ENCODE measurements around the gene KRTAP5-10.
"Not testable (repeated sequence)": the region's sequence is repeated elsewhere in the genome, so short reads cannot be mapped to it uniquely, and the experiment has no call there.

The KRTAP5-10 gene

GRCh38 chr11:71542879-71543777, 22.2 kb upstream of the KRTAP5-10 start:
- no peak for DNase-seq

DNA sequence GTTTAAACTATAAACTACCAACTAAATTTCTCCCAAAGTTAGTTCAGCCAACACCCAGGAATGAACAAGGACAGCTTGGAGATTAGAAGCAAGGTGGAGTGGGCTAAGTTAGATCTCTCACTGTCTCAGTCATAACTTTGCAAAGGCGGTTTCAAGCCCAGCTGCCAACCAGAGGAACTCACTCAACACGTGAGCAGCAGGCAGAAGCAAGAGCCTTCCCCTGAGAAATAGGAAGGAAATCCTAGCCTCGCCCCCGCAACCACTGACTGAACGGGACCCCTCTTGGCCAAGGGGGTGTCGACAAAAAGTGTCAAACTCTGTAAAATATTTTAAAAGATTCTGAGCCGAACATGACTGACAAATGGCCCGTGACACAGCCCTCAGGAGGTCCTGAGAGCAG, 21.5 kb upstream of the KRTAP5-10 start:
- no peak for DNase-seq

GRCh38 chr11:71544525-71545214, 20.7 kb upstream of the KRTAP5-10 start:
- no peak for DNase-seq

DNA sequence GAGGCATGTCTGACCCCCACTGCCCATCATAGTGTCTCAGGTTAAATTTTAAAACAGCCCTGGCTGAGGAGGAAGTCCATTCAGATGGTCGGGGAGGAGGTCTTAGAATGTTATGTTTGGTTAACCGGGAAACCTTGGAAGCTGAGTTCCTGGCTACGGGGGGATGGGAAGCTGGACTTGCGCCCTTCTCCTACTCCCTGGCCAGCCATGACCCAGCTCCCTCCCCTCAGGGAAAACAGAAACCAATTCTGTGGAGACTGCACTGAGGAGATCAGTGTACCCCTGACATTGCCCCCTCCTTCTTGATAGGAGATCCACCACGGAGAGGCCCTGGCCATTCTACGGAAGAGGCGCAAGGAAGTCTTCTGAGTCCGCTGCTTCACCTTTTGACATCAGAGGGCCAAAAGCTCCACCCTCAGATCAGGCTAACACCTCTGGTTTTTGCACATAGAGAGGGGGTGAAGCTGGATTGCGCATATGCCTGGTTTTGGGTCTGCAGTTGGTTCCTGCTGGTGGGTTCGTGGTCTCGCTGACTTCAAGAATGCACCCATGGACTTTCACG, 19.9 kb upstream of the KRTAP5-10 start:
- no peak for DNase-seq

DNA sequence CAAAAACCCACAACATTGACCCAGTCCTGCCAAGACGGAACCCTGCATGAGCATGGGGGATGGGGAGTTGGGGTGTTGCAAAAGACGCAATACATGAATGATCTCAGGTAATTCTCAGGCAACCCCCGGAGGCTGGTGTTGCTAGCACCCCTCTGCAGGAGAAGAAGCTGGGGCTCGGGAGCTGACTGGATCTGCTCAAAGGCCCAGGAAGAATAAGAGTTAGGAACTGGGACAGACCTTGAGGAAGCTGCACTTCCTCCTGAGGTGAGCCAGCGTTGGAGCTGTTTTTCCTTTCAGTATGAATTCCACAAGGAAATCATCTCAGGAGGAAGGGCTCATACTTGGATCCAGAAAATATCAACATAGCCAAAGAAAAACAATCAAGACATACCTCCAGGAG, 17.2 kb upstream of the KRTAP5-10 start, which contains the start of gene KRTAP5-9:
Gene KRTAP5-9 (plus strand): TSS at position 301 of the 400 bp plus-strand sequence. CDS start 238 bp downstream, outside the sequence.
- no peak for DNase-seq

DNA sequence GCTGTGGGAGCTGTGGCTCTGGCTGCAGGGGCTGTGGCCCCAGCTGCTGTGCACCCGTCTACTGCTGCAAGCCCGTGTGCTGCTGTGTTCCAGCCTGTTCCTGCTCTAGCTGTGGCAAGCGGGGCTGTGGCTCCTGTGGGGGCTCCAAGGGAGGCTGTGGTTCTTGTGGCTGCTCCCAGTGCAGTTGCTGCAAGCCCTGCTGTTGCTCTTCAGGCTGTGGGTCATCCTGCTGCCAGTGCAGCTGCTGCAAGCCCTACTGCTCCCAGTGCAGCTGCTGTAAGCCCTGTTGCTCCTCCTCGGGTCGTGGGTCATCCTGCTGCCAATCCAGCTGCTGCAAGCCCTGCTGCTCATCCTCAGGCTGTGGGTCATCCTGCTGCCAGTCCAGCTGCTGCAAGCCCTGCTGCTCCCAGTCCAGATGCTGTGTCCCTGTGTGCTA, 16.6 kb upstream of the KRTAP5-10 start:
- no peak for DNase-seq

- DNase-seq = no peak
These were observed 13.7 kb upstream of the KRTAP5-10 start for GRCh38 chr11:71551711-71552110.

GRCh38 chr11:71554996-71555395, 10.4 kb upstream of the KRTAP5-10 start:
- DNase-seq = no peak

- no peak for DNase-seq
These were observed 9.9 kb upstream of the KRTAP5-10 start for GRCh38 chr11:71555508-71555907.

DNA sequence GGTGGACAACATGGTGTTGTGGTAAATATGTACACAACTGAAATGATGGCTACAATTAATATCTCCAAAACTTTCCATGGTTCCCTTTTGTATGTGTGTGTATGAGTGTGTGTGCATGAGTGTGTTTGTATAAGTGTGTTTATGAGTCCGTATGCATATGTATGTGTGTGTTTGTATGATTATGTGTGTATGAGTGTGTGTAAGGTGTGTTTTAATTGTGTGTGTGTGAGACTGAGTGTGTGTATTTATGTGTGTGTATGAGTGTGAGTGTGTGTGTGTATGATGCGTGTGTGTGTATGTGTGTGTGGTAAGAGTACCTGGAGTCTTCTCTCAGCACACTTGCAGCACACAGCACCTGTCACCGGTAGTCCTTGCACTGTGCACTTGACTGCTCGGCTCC, 9.3 kb upstream of the KRTAP5-10 start:
- DNase-seq = no peak

DNA sequence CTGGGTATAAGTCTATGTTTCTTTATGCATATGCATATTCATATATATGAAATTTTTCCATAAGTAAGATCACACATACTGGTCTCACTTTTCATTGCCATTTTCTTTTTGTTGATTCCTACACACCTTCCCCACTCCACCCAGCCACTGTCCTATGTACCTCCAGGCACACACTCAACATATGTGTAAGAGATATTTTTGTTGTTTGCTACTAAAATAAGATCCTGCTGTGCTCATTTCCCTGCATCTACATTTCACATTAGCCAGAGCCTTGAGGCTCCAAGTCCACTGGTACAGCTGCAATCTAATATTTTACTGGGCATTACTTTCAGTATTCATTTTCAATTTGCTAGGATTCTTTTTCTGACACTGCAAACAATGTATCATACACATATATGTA, 8.1 kb upstream of the KRTAP5-10 start:
- DNase-seq = no peak

DNA sequence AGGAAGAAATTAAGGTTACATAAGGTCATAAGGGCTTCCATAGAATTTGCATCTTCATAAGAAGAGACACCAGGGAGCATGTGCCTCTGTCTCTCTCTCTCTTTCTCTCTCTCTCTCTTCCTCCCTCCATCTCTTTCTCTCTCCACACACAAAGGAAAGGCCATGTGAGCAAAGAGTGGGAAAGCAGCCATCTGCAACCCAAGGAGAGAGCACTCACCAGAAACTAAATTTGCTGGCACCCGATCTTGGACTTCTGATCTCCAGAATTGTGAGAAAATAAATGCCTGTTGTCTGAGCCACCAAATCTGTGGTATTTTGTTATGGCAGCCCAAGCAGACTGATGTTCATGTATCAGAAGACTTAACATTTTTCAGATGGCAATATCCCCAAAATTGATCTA, 6.4 kb upstream of the KRTAP5-10 start:
- DNase-seq = no peak

DNA sequence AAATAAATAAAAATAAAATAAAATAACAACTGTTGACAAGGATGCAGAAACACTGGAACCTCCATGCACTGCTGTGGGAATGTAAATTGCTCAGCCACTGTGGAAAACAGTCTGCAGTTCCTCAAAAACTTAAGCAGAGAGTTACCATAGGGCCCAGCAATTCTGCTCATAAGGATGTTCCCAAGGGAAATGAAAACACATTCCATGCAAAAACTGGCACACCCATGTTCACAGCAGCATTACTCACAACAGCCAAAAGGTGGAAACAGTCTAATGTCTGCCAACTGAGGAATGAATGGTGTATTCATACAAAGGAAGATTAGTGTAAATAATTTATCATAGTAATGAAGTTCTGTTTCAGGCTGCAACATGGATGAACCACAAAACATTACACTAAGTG, 3.2 kb upstream of the KRTAP5-10 start:
- no peak for DNase-seq

DNA sequence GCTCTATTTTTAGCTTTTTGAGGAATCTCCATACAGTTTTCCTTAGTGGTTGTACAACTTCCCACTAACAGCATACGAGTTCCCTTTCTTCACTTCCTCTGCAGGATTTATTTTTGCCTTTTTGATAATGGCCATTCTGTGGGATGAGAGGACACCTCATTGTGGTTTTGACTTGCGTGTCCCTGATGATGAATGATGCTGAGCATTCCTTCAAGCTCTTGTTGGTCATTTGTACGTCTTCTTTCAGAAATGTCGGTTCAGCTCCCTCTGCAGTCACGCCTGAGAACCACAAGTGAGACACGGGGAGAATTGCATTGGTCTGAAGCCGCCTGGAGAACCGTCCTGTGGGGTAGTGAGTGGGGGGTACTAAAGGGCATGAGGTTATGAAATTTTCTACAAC, 2.0 kb upstream of the KRTAP5-10 start:
- no peak for DNase-seq

DNA sequence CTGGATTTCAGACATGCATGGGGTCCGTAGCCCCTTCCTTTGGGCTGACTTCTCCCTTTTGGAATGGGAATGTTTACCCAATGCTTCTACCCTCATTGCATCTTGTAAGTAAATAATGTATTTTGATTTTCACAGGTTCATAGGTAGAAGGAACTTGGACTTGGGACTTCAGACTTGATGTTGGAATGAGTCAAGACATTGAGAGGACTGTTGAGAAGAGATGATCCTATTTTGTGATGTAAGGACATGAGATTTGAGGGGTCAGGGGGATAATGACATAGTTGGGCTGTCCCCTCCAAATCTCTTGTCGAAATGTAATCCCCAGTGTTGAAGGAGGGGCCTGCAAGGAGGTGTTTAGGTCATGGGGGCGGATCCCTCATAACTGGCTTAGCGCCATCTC, 933 bp upstream of the KRTAP5-10 start:
- no peak for DNase-seq

DNA sequence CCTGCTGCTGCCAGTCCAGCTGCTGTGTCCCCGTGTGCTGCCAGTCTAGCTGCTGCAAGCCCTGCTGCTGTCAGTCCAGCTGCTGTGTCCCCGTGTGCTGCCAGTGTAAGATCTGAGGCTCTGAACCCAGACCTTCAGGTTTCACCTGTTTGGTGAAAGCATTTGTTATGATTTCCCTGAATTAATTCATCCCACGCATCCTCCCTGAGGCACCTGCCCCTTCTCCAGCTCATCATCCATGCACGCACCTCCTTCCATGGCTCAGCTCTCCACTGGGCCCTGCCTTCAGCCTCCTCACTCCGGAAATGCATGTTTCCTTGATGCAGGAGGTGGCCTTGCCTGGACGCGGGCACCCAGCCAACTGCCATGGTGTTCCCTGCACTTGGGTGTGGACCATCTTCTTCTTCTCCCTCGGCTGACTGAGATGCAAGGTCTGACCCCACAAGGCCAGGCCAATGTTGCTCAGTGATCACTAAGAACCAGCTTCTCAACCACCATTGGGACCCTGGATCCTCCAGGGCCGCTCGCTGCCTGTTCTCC, 788 bp downstream of the KRTAP5-10 start:
- DNase-seq = no peak

- not testable (repeated sequence) for DNase-seq
These were observed 1.6 kb downstream of the KRTAP5-10 start for GRCh38 chr11:71566626-71567599.

- not testable (repeated sequence) for DNase-seq
These were observed 2.3 kb downstream of the KRTAP5-10 start for GRCh38 chr11:71567633-71568032.

- DNase-seq = no peak
These were observed 3.5 kb downstream of the KRTAP5-10 start for GRCh38 chr11:71568704-71569349.

GRCh38 chr11:71571101-71571850, 5.9 kb downstream of the KRTAP5-10 start:
- DNase-seq = not testable (repeated sequence)

GRCh38 chr11:71572811-71573210, 7.4 kb downstream of the KRTAP5-10 start:
- DNase-seq = no peak

All from CD4-positive, alpha-beta T cell treated with Interleukin-12 subunit alpha and Interleukin-12 subunit beta, for 1 hour (primary cell).